Measurements from ENCODE around the gene TMEM161B.
A peak's percentile ranks its signal among the peaks of the same experiment; 100 is the strongest.
"Not testable (repeated sequence)": the region's sequence is repeated elsewhere in the genome, so short reads cannot be mapped to it uniquely, and the experiment has no call there.

The TMEM161B gene

GRCh38 chr5:88193896-88194295 lies 74.7 kb downstream of the TMEM161B start:
- no peak overlapping the region for H3K4me3 ChIP-seq (replicated peaks; ENCODE audit: insufficient read depth, low read length)
- TF ChIP-seq POLR2AphosphoS5 (IDR thresholded peaks at IDR 0.05; ENCODE audit: low read depth) (no peak), REST (IDR thresholded peaks at IDR 0.05; ENCODE audit: insufficient replicate concordance, low read depth) (no peak), SPI1 (IDR thresholded peaks at IDR 0.05; ENCODE audit: borderline replicate concordance, low read depth) (no peak), CTCF (IDR thresholded peaks at IDR 0.05; ENCODE audit: insufficient read depth, low read length) (no peak), GABPA (IDR thresholded peaks at IDR 0.05; ENCODE audit: low read depth) (no peak)
- no peaks in the 10 kb centered on the region for H3K27me3 ChIP-seq (ENCODE audit: insufficient read depth, poor library complexity, severe bottlenecking)
- no peak for DNase-seq (ENCODE audit: low read depth in 1 of 2, low spot score in 1 of 2)
- H3K27ac ChIP-seq (replicated peaks): no peak overlapping the region

GRCh38 chr5:88190106-88190834 lies 78.4 kb downstream of the TMEM161B start:
- no peak overlapping the region for H3K4me3 ChIP-seq (replicated peaks; ENCODE audit: insufficient read depth, low read length)

GRCh38 chr5:88189484-88189883 lies 79.2 kb downstream of the TMEM161B start:
- not testable (repeated sequence) for DNase-seq (ENCODE audit: low read depth in 1 of 2, low spot score in 1 of 2); H3K27ac ChIP-seq (replicated peaks); H3K27me3 ChIP-seq (ENCODE audit: insufficient read depth, poor library complexity, severe bottlenecking); H3K4me3 ChIP-seq (replicated peaks; ENCODE audit: insufficient read depth, low read length)

More at GRCh38 chr5:88190106-88190834, 78.4 kb downstream of the TMEM161B start:
- no peak for DNase-seq (ENCODE audit: low read depth in 1 of 2, low spot score in 1 of 2)
- H3K27me3 ChIP-seq (ENCODE audit: insufficient read depth, poor library complexity, severe bottlenecking): no peaks in the 10 kb centered on the region
- H3K27ac ChIP-seq (replicated peaks): no peak overlapping the region
- no peak for TF ChIP-seq REST (IDR thresholded peaks at IDR 0.05; ENCODE audit: insufficient replicate concordance, low read depth)

GRCh38 chr5:88188458-88189132 lies 80.0 kb downstream of the TMEM161B start:
- peak in 1 of 2 experiments; percentile 1 for DNase-seq (ENCODE audit: low read depth in 1 of 2, low spot score in 1 of 2)
- TF ChIP-seq CTCF (IDR thresholded peaks at IDR 0.05; ENCODE audit: insufficient read depth, low read length) (no peak), SPI1 (IDR thresholded peaks at IDR 0.05; ENCODE audit: borderline replicate concordance, low read depth) (no peak), POLR2AphosphoS5 (IDR thresholded peaks at IDR 0.05; ENCODE audit: low read depth) (no peak), REST (IDR thresholded peaks at IDR 0.05; ENCODE audit: insufficient replicate concordance, low read depth) (no peak), GABPA (IDR thresholded peaks at IDR 0.05; ENCODE audit: low read depth) (no peak)
- no peak overlapping the region for H3K4me3 ChIP-seq (replicated peaks; ENCODE audit: insufficient read depth, low read length)
- H3K27ac ChIP-seq (replicated peaks): no peak overlapping the region
- H3K27me3 ChIP-seq (ENCODE audit: insufficient read depth, poor library complexity, severe bottlenecking): no peaks in the 10 kb centered on the region

All from HL-60 (cell line).